NCI-H460 (cell line): ENCODE data around the gene CSF2RB. TPM values are rescaled to one million over a fixed set of nuclear protein-coding genes. Genes with fewer than 3 reads are reported as not detected.
A peak's percentile ranks its signal among the peaks of the same experiment; 100 is the strongest.

Experiments used
- DNase-seq: peaks from one replicate; pipeline ENCODE4 v3.0.0-alpha.2; 2016; ENCODE audit warnings: low read depth; ENCODE audit errors: extremely low read depth
- total RNA-seq: library from RNA; depleted of rRNA; stranded (reverse); fragments of >200 nt; shearing (Covaris generic); gene quantifications from 2 replicates; pipeline ENCODE4 v1.2.3, GENCODE V29; 2014

Gene CSF2RB
- total RNA-seq, 1 experiment from 2014 or later, result not detected

GRCh38 chr22:36934418-36935312, 21.2 kb downstream of the CSF2RB start:
- no peak for DNase-seq

- no peak for DNase-seq
These were observed 21.8 kb downstream of the CSF2RB start for GRCh38 chr22:36935313-36935610.

- no peak for DNase-seq
These were observed 22.3 kb downstream of the CSF2RB start for GRCh38 chr22:36935694-36936093.

- DNase-seq, result no peak
These were observed 23.1 kb downstream of the CSF2RB start for GRCh38 chr22:36936362-36937116.

GRCh38 chr22:36937319-36938027, 24.0 kb downstream of the CSF2RB start:
- DNase-seq, result no peak

GRCh38 chr22:36938028-36938425, 24.6 kb downstream of the CSF2RB start:
- no peak for DNase-seq

- no peak for DNase-seq
These were observed 25.5 kb downstream of the CSF2RB start for GRCh38 chr22:36938886-36939285.

GRCh38 chr22:36940676-36941075, 27.2 kb downstream of the CSF2RB start:
- no peak for DNase-seq

GRCh38 chr22:36942556-36942955, 29.1 kb downstream of the CSF2RB start:
- no peak for DNase-seq

GRCh38 chr22:36946421-36947158, 33.2 kb downstream of the CSF2RB start:
- peak; percentile 3 for DNase-seq

- no peak for DNase-seq
These were observed 35.1 kb downstream of the CSF2RB start for GRCh38 chr22:36948273-36949225.

- DNase-seq, result no peak
These were observed 37.6 kb downstream of the CSF2RB start for GRCh38 chr22:36950797-36951590.

GRCh38 chr22:36951746-36952145, 38.3 kb downstream of the CSF2RB start:
- no peak for DNase-seq

GRCh38 chr22:36953239-36954080, 40.0 kb downstream of the CSF2RB start:
- no peak for DNase-seq

- no peak for DNase-seq
These were observed 41.0 kb downstream of the CSF2RB start for GRCh38 chr22:36954251-36955014.

GRCh38 chr22:36955691-36956090, 42.3 kb downstream of the CSF2RB start:
- no peak for DNase-seq

GRCh38 chr22:36958366-36958765, 44.9 kb downstream of the CSF2RB start:
- no peak for DNase-seq
